ENCODE data around the gene GYG2.

Gene GYG2

DNA sequence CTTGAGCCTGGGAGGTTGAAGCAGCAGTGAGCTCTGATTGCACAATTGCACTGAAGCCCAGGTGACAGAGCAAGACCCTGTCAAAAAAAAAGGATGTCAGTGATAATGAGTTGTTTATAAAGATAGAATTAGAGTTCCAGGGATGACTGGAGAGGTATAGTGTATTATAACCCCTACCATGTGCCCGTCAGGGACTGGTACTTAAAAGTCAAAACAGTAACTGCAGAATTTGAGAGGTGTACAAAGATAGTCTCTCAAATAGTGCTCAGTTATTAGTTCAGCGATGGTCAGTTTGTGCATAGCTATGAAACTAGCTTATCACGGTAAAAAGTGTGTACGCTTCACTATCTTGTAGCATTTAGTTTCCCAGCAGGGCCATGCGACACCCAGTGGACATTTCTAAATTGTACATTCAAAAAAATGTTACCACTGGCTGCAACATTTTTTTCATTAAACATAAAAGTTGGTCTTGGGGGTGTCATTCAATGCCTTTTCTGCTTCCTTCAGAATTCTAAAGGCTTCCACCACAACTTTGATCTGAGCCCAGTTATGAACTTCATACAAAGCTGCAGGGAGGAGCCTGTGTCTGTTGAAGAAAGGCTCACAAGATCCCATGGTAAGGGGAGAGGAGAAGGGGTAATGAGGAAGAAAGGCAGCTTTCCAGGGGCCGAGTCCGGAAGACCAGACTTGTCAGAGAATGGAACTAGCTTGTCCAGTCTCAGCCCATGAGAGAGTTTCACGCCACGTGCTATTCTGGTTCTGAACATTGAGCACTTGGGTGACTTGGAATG is 9.2 kb upstream of the GYG2 start:
- Histone ChIP-seq H3F3A (ENCODE audit: insufficient read depth) (no peaks in the 10 kb centered on the region), H3K27me3 (ENCODE audit: low read length) (no peaks in the 10 kb centered on the region), H3K36me3 (ENCODE audit: low read length) (no peaks in the 10 kb centered on the region), H3K4me3 (ENCODE audit: insufficient read depth, low read length, poor library complexity, severe bottlenecking) (no peak overlapping the region), H2AFZ (ENCODE audit: low read depth, low read length, severe bottlenecking) (no peak overlapping the region), H3K9me3 (ENCODE audit: insufficient read depth, low read length) (no peaks in the 10 kb centered on the region), H3K79me2 (ENCODE audit: insufficient read depth, low read length) (no peaks in the 10 kb centered on the region), H4K20me1 (ENCODE audit: low read depth, low read length) (no peaks in the 10 kb centered on the region), H3K9me2 (replicated peaks; ENCODE audit: insufficient read depth, low read length) (no peaks in the 10 kb centered on the region), H3K27ac (ENCODE audit: low read depth, low read length) (no peak overlapping the region), H3K9ac (ENCODE audit: low read length) (no peak overlapping the region), H3K4me2 (ENCODE audit: low read depth, low read length, poor library complexity, severe bottlenecking) (no peak overlapping the region)
- TF ChIP-seq, protein P1, sequence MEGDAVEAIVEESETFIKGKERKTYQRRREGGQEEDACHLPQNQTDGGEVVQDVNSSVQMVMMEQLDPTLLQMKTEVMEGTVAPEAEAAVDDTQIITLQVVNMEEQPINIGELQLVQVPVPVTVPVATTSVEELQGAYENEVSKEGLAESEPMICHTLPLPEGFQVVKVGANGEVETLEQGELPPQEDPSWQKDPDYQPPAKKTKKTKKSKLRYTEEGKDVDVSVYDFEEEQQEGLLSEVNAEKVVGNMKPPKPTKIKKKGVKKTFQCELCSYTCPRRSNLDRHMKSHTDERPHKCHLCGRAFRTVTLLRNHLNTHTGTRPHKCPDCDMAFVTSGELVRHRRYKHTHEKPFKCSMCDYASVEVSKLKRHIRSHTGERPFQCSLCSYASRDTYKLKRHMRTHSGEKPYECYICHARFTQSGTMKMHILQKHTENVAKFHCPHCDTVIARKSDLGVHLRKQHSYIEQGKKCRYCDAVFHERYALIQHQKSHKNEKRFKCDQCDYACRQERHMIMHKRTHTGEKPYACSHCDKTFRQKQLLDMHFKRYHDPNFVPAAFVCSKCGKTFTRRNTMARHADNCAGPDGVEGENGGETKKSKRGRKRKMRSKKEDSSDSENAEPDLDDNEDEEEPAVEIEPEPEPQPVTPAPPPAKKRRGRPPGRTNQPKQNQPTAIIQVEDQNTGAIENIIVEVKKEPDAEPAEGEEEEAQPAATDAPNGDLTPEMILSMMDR (IDR thresholded peaks at IDR 0.05; ENCODE audit: insufficient read depth, low read length, poor library complexity, severe bottlenecking), result peak; percentile 11
- TF ChIP-seq EZH2phosphoT487 (conservative IDR thresholded peaks at IDR 0.05; ENCODE audit: low read length), result no peak

DNA sequence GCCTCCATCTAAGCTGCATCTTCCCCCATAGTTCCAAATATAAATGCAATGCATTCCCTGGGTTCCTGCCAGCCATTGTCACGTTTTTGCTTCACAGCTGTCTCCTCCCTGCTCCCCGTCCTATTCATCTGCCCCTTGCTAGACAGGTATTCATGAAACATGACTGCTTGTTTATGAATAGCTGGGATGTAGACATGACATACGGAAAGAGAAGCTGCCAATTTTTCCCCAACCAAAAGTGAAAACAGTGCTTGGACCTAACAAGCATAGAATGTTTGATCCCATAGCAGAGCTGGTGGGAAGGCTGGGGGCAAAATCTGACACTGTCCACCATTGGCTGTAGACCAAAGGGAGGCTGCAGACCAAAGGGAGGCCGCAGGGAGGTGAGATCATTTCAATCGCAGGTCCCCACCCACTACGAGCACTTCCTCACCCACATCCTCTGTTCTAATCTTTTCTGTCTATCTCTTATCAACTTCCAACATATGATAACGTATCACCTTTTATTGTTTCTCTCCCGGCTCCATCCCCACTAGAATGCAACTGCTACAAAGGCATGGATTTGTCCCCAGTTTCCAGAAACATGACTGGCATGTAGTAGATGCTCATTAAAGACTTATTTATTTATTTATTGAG is 8.5 kb upstream of the GYG2 start:
- Histone ChIP-seq H4K20me1 (ENCODE audit: low read depth, low read length) (no peaks in the 10 kb centered on the region), H3K36me3 (ENCODE audit: low read length) (no peaks in the 10 kb centered on the region), H2AFZ (ENCODE audit: low read depth, low read length, severe bottlenecking) (no peak overlapping the region), H3K9ac (ENCODE audit: low read length) (no peak overlapping the region), H3K27me3 (ENCODE audit: low read length) (no peaks in the 10 kb centered on the region), H3K4me3 (ENCODE audit: insufficient read depth, low read length, poor library complexity, severe bottlenecking) (no peak overlapping the region), H3F3A (ENCODE audit: insufficient read depth) (no peaks in the 10 kb centered on the region), H3K4me2 (ENCODE audit: low read depth, low read length, poor library complexity, severe bottlenecking) (no peak overlapping the region), H3K9me2 (replicated peaks; ENCODE audit: insufficient read depth, low read length) (no peaks in the 10 kb centered on the region), H3K9me3 (ENCODE audit: insufficient read depth, low read length) (no peaks in the 10 kb centered on the region), H3K79me2 (ENCODE audit: insufficient read depth, low read length) (no peaks in the 10 kb centered on the region), H3K27ac (ENCODE audit: low read depth, low read length) (no peak overlapping the region)
- TF ChIP-seq, protein P1 (IDR thresholded peaks at IDR 0.05; ENCODE audit: insufficient read depth, low read length, poor library complexity, severe bottlenecking), result no peak
- TF ChIP-seq EZH2phosphoT487 (conservative IDR thresholded peaks at IDR 0.05; ENCODE audit: low read length), result no peak

DNA sequence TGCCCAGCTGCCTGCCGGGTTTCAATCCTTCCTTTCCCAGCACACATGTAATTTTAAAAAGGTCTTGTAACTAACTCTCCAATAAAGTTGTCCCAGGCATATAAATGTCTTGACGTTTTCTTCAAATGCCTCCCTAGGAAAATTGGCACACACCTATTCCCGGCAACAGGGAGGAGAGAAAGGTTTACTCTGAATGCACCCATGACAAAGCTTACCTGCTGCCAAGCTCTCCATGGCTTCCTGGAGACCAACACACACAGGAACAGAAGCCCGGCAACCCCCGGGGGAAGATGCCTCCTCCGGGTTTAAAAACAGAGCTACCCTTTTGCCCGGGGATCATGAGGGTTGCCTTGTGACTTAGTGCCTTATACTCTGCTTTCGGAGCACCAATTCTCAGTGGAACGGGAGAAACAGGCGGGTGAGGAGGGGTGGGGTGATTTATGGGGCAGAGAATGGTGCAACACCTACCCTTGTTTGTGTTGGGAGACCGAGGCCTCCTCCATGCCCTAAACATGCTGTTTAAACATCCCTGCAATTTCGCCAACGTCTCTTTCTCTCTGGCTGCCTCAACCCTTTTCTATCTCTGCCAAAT is 4.8 kb upstream of the GYG2 start:
- Histone ChIP-seq H4K20me1 (ENCODE audit: low read depth, low read length) (no peaks in the 10 kb centered on the region), H3K9me2 (replicated peaks; ENCODE audit: insufficient read depth, low read length) (no peaks in the 10 kb centered on the region), H3K79me2 (ENCODE audit: insufficient read depth, low read length) (no peaks in the 10 kb centered on the region), H3K27ac (ENCODE audit: low read depth, low read length) (no peak overlapping the region), H2AFZ (ENCODE audit: low read depth, low read length, severe bottlenecking) (no peak overlapping the region), H3K4me3 (ENCODE audit: insufficient read depth, low read length, poor library complexity, severe bottlenecking) (no peak overlapping the region), H3K9ac (ENCODE audit: low read length) (no peak overlapping the region), H3K4me2 (ENCODE audit: low read depth, low read length, poor library complexity, severe bottlenecking) (no peak overlapping the region), H3K9me3 (ENCODE audit: insufficient read depth, low read length) (no peaks in the 10 kb centered on the region), H3K27me3 (ENCODE audit: low read length) (no peaks in the 10 kb centered on the region), H3F3A (ENCODE audit: insufficient read depth) (no peaks in the 10 kb centered on the region), H3K36me3 (ENCODE audit: low read length) (no peaks in the 10 kb centered on the region)
- TF ChIP-seq EZH2phosphoT487 (conservative IDR thresholded peaks at IDR 0.05; ENCODE audit: low read length), result no peak
- TF ChIP-seq, protein P1 (IDR thresholded peaks at IDR 0.05; ENCODE audit: insufficient read depth, low read length, poor library complexity, severe bottlenecking), result no peak

Data from SU-DHL-6 (cell line).